ENCODE measurements around the gene FCGR3A.
"Not testable (repeated sequence)": the region's sequence is repeated elsewhere in the genome, so short reads cannot be mapped to it uniquely, and the experiment has no call there.

DNA sequence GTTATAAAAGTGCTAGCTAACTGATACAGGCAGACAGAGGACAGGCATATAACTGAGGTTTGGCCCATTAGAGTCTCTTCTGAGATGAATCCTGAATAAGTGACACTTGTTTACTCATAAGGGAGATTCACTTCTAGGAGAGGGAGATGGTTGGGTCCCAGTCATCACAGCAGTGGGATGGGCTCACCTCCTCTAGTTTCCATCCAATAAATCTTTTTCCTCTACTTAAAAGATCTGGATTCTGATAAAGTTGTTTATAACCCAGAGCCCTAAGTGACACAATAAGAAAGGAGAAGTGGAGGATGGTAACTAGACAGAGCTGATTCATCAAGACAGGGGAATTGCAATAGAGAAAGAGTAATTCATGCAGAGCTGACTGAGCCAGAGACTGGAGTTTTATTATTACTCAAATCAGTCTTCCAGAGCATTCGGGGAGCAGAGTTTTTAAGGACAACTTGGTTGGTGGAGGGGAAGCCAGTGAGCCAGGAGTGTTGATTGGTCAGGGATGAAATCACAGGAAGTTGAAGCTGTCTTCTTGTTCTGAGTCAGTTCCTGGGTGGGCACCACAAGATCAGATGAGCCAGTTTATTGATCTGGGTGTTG lies 5.3 kb upstream of the FCGR3A start:
- not testable (repeated sequence) for TF ChIP-seq CTCF (IDR thresholded peaks at IDR 0.05); RCOR1 (IDR thresholded peaks at IDR 0.05; ENCODE audit: low read depth, low read length)
